GM19239 (cell line): ENCODE results near the gene DHX32.

ENCODE experiments used
- DNase-seq: peaks from one replicate; pipeline ENCODE4 v3.0.0; 2011; ENCODE audit warnings: low spot score; ENCODE audit not compliant: insufficient read length
- FAIRE-seq: peaks from 2 replicates; lab custom pipeline; 2011; peaks lifted over from hg19 to GRCh38; lab: Jason Lieb, UNC

Gene DHX32

GRCh38 chr10:125850766-125851731 lies 30.0 kb downstream of the DHX32 start:
- no peak for FAIRE-seq
- no peak for DNase-seq

GRCh38 chr10:125849448-125849847 lies 31.6 kb downstream of the DHX32 start:
- FAIRE-seq, result no peak
- DNase-seq, result no peak

- FAIRE-seq, result no peak
- DNase-seq, result no peak
Measured at GRCh38 chr10:125848857-125849256, 32.2 kb downstream of the DHX32 start.

- FAIRE-seq (no peak), DNase-seq (no peak)
Measured at GRCh38 chr10:125848371-125848770, 32.7 kb downstream of the DHX32 start.

GRCh38 chr10:125846894-125847293 lies 34.2 kb downstream of the DHX32 start:
- FAIRE-seq (peak; percentile 52), DNase-seq (no peak)

- FAIRE-seq (no peak), DNase-seq (no peak)
Measured at GRCh38 chr10:125845617-125846016, 35.5 kb downstream of the DHX32 start.

- no peak for FAIRE-seq
- no peak for DNase-seq
Measured at GRCh38 chr10:125844751-125845221, 36.3 kb downstream of the DHX32 start.

GRCh38 chr10:125843603-125844329 lies 37.3 kb downstream of the DHX32 start:
- FAIRE-seq (no peak), DNase-seq (no peak)

- DNase-seq (no peak), FAIRE-seq (no peak)
Measured at GRCh38 chr10:125840955-125841354, 40.1 kb downstream of the DHX32 start.

GRCh38 chr10:125840406-125840805 lies 40.7 kb downstream of the DHX32 start:
- DNase-seq (no peak), FAIRE-seq (no peak)

GRCh38 chr10:125838802-125839575 lies 42.1 kb downstream of the DHX32 start:
- FAIRE-seq, result no peak
- no peak for DNase-seq

GRCh38 chr10:125836746-125837145 lies 44.3 kb downstream of the DHX32 start:
- no peak for DNase-seq
- FAIRE-seq, result no peak

GRCh38 chr10:125828311-125828710 lies 52.8 kb downstream of the DHX32 start:
- DNase-seq (no peak), FAIRE-seq (no peak)

GRCh38 chr10:125827133-125827532 lies 54.0 kb downstream of the DHX32 start:
- no peak for DNase-seq
- no peak for FAIRE-seq

GRCh38 chr10:125824736-125825135 lies 56.4 kb downstream of the DHX32 start:
- no peak for DNase-seq
- no peak for FAIRE-seq

GRCh38 chr10:125823663-125824251 lies 57.3 kb downstream of the DHX32 start:
- FAIRE-seq (no peak), DNase-seq (no peak)

GRCh38 chr10:125822878-125823662 lies 58.0 kb downstream of the DHX32 start, which contains the start of the genes BCCIP and UROS:
Gene BCCIP (plus strand): TSS chr10:125823546. CDS start chr10:125823558, 12 bp downstream.
Gene UROS (minus strand): TSS chr10:125823258. CDS start chr10:125816499, 6,759 bp downstream.
- FAIRE-seq (peak; percentile 87), DNase-seq (peak; percentile 80)

GRCh38 chr10:125820701-125821100 lies 60.4 kb downstream of the DHX32 start:
- peak; percentile 40 for FAIRE-seq
- peak; percentile 49 for DNase-seq

- FAIRE-seq (no peak), DNase-seq (no peak)
Measured at GRCh38 chr10:125817337-125817946, 63.6 kb downstream of the DHX32 start.
